Left lung (tissue), 10 donors: ENCODE results near the gene KCTD8. TPM values are rescaled to one million over a fixed set of nuclear protein-coding genes. Genes with fewer than 3 reads are reported as not detected.

ENCODE experiments used
- ATAC-seq: fragments of 200-7000 bp; cut with Tn5 transposase; one replicate; pipeline ENCODE4 v1.9.1; 2020; ENCODE audit warnings: moderate library complexity
- DNase-seq, 4 donors: peaks; one replicate each; pipeline ENCODE4 v3.0.0-alpha.2; 2013 to 2020
- H3K27ac ChIP-seq, 2 donors: fragments of 200-600 bp; sonication (generic) in 1 of 2; one replicate each; pipeline versions ENCODE4 v1.5.0 to v1.8.0; 2020 to 2021
- H3K27me3 ChIP-seq, 2 donors: fragments of 200-600 bp; sonication (generic) in 1 of 2; one replicate each; pipeline versions ENCODE4 v1.5.0 to v1.8.0; 2020 to 2021
- H3K36me3 ChIP-seq, 2 donors: fragments of 200-600 bp; sonication (generic) in 1 of 2; one replicate each; pipeline versions ENCODE4 v1.5.0 to v1.8.0; 2020 to 2021
- H3K4me1 ChIP-seq, 2 donors: fragments of 200-600 bp; one replicate each; pipeline ENCODE4 v1.8.0; 2021
- H3K4me3 ChIP-seq, 2 donors: fragments of 200-600 bp; sonication (generic) in 1 of 2; one replicate each; pipeline versions ENCODE4 v1.5.0 to v1.8.0; 2020 to 2021; ENCODE audit warnings: mild to moderate bottlenecking in 1 of 2
- H3K9me3 ChIP-seq, 2 donors: fragments of 200-600 bp; sonication (generic) in 1 of 2; one replicate each; pipeline versions ENCODE4 v1.5.0 to v1.8.0; 2020 to 2021
- CTCF ChIP-seq, 2 donors: fragments of 200-600 bp; sonication (generic) in 1 of 2; IDR thresholded peaks; one replicate each; pipeline versions ENCODE4 v1.5.0 to v1.8.0; 2021; ENCODE audit warnings: antibody characterized with exemption in 2 of 2
- intact Hi-C, 2 donors: fragments of 100-400 bp; cut with DNase I; formaldehyde crosslinking; loops; one replicate each; pipeline versions ENCODE4 v1.11.2 to v1.14.2; 2022
- polyA plus RNA-seq, 6 donors: library from polyadenylated mRNA; unstranded; fragments of 120-200 nt; gene quantifications; one replicate each; pipeline ENCODE4 v1.2.1, GENCODE V29; 2013; ENCODE audit not compliant: insufficient read length in 6 of 6
- total RNA-seq, 2 donors: library from RNA; stranded (reverse); fragmentation: NEBNext Ultra II Directional; extraction: Animal tissue kit (Norgen Biotek cat#: 25700); gene quantifications; one replicate each; pipeline ENCODE4 v1.2.1, GENCODE V29; 2021
- donor health status: DM: no; HTN: yes; CAD: no.
- donor health status: DM: no; HTN: no; CAD: no.

The KCTD8 gene
- total and polyA plus RNA-seq, 8 donors = 0.08 to 0.23 (median 0.19) TPM; not detected in 2

DNA sequence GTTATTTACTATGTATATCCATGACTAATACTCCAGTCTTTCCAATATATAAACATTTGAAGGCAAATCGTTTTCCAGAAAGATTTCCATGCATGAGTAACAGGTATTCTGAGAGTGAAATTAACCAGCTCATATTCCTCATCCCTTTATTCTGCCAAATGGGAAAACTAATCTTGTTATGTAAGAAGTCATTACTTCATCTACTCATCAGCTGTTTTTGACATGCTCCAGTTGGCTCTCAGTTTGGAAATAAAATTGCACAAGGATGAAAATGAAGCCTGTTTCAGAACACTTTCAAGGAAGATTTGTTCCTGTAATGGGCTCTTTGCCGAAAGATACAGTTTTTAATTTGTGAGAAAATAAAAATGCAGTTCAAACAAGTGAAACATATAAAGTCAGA lies 121.9 kb downstream of the KCTD8 start:
- intact Hi-C loops = no loop called here
- Histone ChIP-seq H3K4me3 (no peak overlapping the region), H3K36me3 (no peaks in the 10 kb centered on the region), H3K4me1 (no peaks in the 10 kb centered on the region), H3K9me3 (peaks cover 0 to 3% of the 10 kb centered on the region in 2 donors), H3K27me3 (no peaks in the 10 kb centered on the region), H3K27ac (no peak overlapping the region)
- no peak for TF ChIP-seq CTCF (IDR thresholded peaks at IDR 0.05)
- ATAC-seq = no peak
- DNase-seq = peak in 2 of 4 donors; percentile 28 to 39

- DNase-seq = no peak
- Histone ChIP-seq H3K27me3 (no peaks in the 10 kb centered on the region), H3K4me1 (no peaks in the 10 kb centered on the region), H3K27ac (no peak overlapping the region), H3K4me3 (no peak overlapping the region), H3K9me3 (peaks cover 0 to 9% of the 10 kb centered on the region in 2 donors), H3K36me3 (no peaks in the 10 kb centered on the region)
- intact Hi-C loops = no loop called here
- ATAC-seq = no peak
- no peak for TF ChIP-seq CTCF (IDR thresholded peaks at IDR 0.05)
Observed at GRCh38 chr4:44320833-44321232, 127.8 kb downstream of the KCTD8 start.

DNA sequence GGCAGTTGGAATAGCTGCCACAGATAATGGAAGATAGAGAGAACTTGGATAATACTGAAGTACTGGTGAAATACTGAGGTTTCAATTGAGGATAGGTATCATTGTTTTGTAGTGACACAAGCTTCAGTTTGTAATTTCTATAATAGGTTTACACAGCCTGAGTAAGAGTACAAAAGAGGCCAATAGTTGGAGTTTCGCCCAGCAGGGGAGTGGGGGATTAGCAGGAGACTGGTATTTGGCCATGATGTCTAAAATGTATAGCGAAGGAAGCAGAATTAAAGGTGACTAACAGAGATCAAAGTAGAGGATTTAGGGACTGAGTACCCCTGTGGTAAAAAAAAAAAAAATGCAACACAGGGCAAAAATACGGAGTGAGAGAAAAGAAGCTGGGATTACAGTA lies 129.5 kb downstream of the KCTD8 start:
- ATAC-seq = no peak
- no peak for DNase-seq
- H3K27ac ChIP-seq = no peak overlapping the region
- H3K36me3 ChIP-seq = no peaks in the 10 kb centered on the region
- intact Hi-C loops = no loop called here
- H3K4me3 ChIP-seq = no peak overlapping the region
- H3K4me1 ChIP-seq = no peaks in the 10 kb centered on the region
- H3K9me3 ChIP-seq = peaks cover 0 to 9% of the 10 kb centered on the region in 2 donors
- no peak for TF ChIP-seq CTCF (IDR thresholded peaks at IDR 0.05)
- no peaks in the 10 kb centered on the region for H3K27me3 ChIP-seq

- Histone ChIP-seq H3K9me3 (peaks cover 0 to 7% of the 10 kb centered on the region in 2 donors), H3K4me3 (no peak overlapping the region), H3K36me3 (no peaks in the 10 kb centered on the region), H3K27me3 (no peaks in the 10 kb centered on the region), H3K4me1 (no peaks in the 10 kb centered on the region), H3K27ac (no peak overlapping the region)
- DNase-seq (no peak), ATAC-seq (no peak)
- TF ChIP-seq CTCF (IDR thresholded peaks at IDR 0.05) = no peak
- intact Hi-C loops = no loop called here
Observed at GRCh38 chr4:44313702-44314101, 134.9 kb downstream of the KCTD8 start.

- intact Hi-C loops = no loop called here
- DNase-seq (no peak), ATAC-seq (no peak)
- no peak overlapping the region for H3K27ac ChIP-seq
- peaks cover 0 to 7% of the 10 kb centered on the region in 2 donors for H3K9me3 ChIP-seq
- no peaks in the 10 kb centered on the region for H3K27me3 ChIP-seq
- no peak for TF ChIP-seq CTCF (IDR thresholded peaks at IDR 0.05)
- H3K4me3 ChIP-seq = no peak overlapping the region
- H3K36me3 ChIP-seq = no peaks in the 10 kb centered on the region
- no peaks in the 10 kb centered on the region for H3K4me1 ChIP-seq
Observed at GRCh38 chr4:44287505-44287904, 161.1 kb downstream of the KCTD8 start.
